WTC11 (cell line): ENCODE results near the gene CMTR1. TPM values are rescaled to one million over a fixed set of nuclear protein-coding genes. Genes with fewer than 3 reads are reported as not detected.

Source experiments
- ATAC-seq: fragments of 200-7000 bp; cut with Tn5 transposase; 2 replicates; pipeline ENCODE4 v1.10.0; 2021; ENCODE audit warnings: mild to moderate bottlenecking, moderate library complexity
- CTCF ChIA-PET: fragments of 300-600 bp; sonication (Branson Sonifier 250); formaldehyde crosslinking; loops from one replicate; lab custom pipeline; 2021; ENCODE audit warnings: antibody characterized with exemption; lab: Charles Lee
- POLR2A ChIA-PET: fragments of 350-600 bp; sonication (Branson Sonifier 250); formaldehyde crosslinking; loops from one replicate; lab custom pipeline; 2021; ENCODE audit warnings: antibody characterized with exemption; lab: Charles Lee
- DNase-seq: peaks from one replicate; pipeline ENCODE4 v3.0.0; 2021; ENCODE audit warnings: low spot score
- H3K27ac Mint-ChIP-seq: 2 replicates; pipeline ENCODE4 v1.8.0; 2021; ENCODE audit warnings: mixed read lengths
- H3K27me3 Mint-ChIP-seq: 2 replicates; pipeline ENCODE4 v1.8.0; 2021; ENCODE audit warnings: low read depth, mild to moderate bottlenecking, moderate library complexity, mixed read lengths
- H3K36me3 Mint-ChIP-seq: 2 replicates; pipeline ENCODE4 v1.8.0; 2021; ENCODE audit warnings: mixed read lengths
- H3K4me1 Mint-ChIP-seq: 2 replicates; pipeline ENCODE4 v1.8.0; 2022; ENCODE audit warnings: mixed read lengths
- H3K4me3 Mint-ChIP-seq: 2 replicates; pipeline ENCODE4 v1.8.0; 2021; ENCODE audit warnings: mild to moderate bottlenecking, moderate library complexity, mixed read lengths
- H3K9me3 Mint-ChIP-seq: 2 replicates; pipeline ENCODE4 v1.8.0; 2021; ENCODE audit warnings: mixed read lengths
- AR ChIP-seq: fragments of 250-450 bp; sonication (Bioruptor Pico); IDR thresholded peaks from 2 replicates; pipeline ENCODE4 v1.9.0; 2021; ENCODE audit warnings: mild to moderate bottlenecking
- ATF3 ChIP-seq: sonication (generic); formaldehyde crosslinking; conservative IDR thresholded peaks from 2 replicates; pipeline ENCODE4 v1.8.1; 2022; ENCODE audit warnings: mild to moderate bottlenecking, missing genetic modification reagents
- CREB1 ChIP-seq: sonication (generic); formaldehyde crosslinking; IDR thresholded peaks from 2 replicates; pipeline ENCODE4 v1.8.0; 2023; ENCODE audit warnings: mild to moderate bottlenecking, missing genetic modification reagents
- E2F5 ChIP-seq: sonication (generic); formaldehyde crosslinking; IDR thresholded peaks from 2 replicates; pipeline ENCODE4 v1.8.1; 2022; ENCODE audit warnings: mild to moderate bottlenecking, moderate library complexity, missing genetic modification reagents
- ELF4 ChIP-seq: sonication (generic); formaldehyde crosslinking; IDR thresholded peaks from 2 replicates; pipeline ENCODE4 v1.8.1; 2022; ENCODE audit warnings: low read depth, mild to moderate bottlenecking, moderate library complexity, missing genetic modification reagents
- FOXP1 ChIP-seq: sonication (generic); formaldehyde crosslinking; IDR thresholded peaks from 2 replicates; pipeline ENCODE4 v1.8.0; 2022; ENCODE audit warnings: missing genetic modification reagents, mild to moderate bottlenecking, moderate library complexity, borderline replicate concordance
- FOXP4 ChIP-seq: sonication (generic); formaldehyde crosslinking; IDR thresholded peaks from 2 replicates; pipeline ENCODE4 v1.8.0; 2022; ENCODE audit warnings: mild to moderate bottlenecking, missing genetic modification reagents
- GRHL2 ChIP-seq: fragments of 250-450 bp; sonication (Bioruptor Pico); IDR thresholded peaks from 2 replicates; pipeline ENCODE4 v1.8.0; 2022; ENCODE audit warnings: mild to moderate bottlenecking, moderate library complexity; ENCODE audit not compliant: insufficient replicate concordance, severe bottlenecking
- HMGXB4 ChIP-seq: sonication (generic); formaldehyde crosslinking; IDR thresholded peaks from 2 replicates; pipeline ENCODE4 v1.8.1; 2023; ENCODE audit warnings: mild to moderate bottlenecking, moderate library complexity, missing genetic modification reagents
- JUN ChIP-seq: sonication (generic); formaldehyde crosslinking; IDR thresholded peaks from 2 replicates; pipeline ENCODE4 v1.8.0; 2023; ENCODE audit warnings: mild to moderate bottlenecking, missing genetic modification reagents
- MLX ChIP-seq: sonication (generic); formaldehyde crosslinking; IDR thresholded peaks from 2 replicates; pipeline ENCODE4 v1.8.1; 2023; ENCODE audit warnings: mild to moderate bottlenecking, missing genetic modification reagents, moderate library complexity
- STAT6 ChIP-seq: sonication (generic); formaldehyde crosslinking; conservative IDR thresholded peaks from 2 replicates; pipeline ENCODE4 v1.8.1; 2023; ENCODE audit warnings: mild to moderate bottlenecking, low read depth, missing genetic modification reagents, moderate library complexity
- USF2 ChIP-seq: sonication (generic); formaldehyde crosslinking; IDR thresholded peaks from 2 replicates; pipeline ENCODE4 v1.8.1; 2023; ENCODE audit warnings: mild to moderate bottlenecking, missing genetic modification reagents, moderate library complexity
- ZNF281 ChIP-seq: sonication (generic); formaldehyde crosslinking; IDR thresholded peaks from 2 replicates; pipeline ENCODE4 v1.8.0; 2023; ENCODE audit warnings: mild to moderate bottlenecking, missing genetic modification reagents
- total RNA-seq: library from RNA; stranded (reverse); gene quantifications from 3 replicates; pipeline ENCODE4 v1.2.3, GENCODE V29; 2021

The CMTR1 gene
- total RNA-seq, 1 experiment from 2014 or later, result 38.6 TPM

- Mint-ChIP-seq H3K4me1 (peaks cover 6% of the 10 kb centered on the region), H3K9me3 (0 out of 2 replicates have a peak, but pooled peaks cover 6% of the 10 kb centered on the region), H3K4me3 (no peak overlapping the region), H3K36me3 (no peaks in the 10 kb centered on the region), H3K27ac (no peak overlapping the region), H3K27me3 (no peaks in the 10 kb centered on the region; the same call in 1 of the 2 replicates)
- CTCF ChIA-PET, result no interaction called here
- DNase-seq (no peak), ATAC-seq (no peak)
- TF ChIP-seq STAT6 (CRISPR knock-in tag), result no peak
- no peak for TF ChIP-seq E2F5 (CRISPR knock-in tag)
- no peak for TF ChIP-seq CREB1 (CRISPR knock-in tag)
- no peak for TF ChIP-seq HMGXB4
- TF ChIP-seq ELF4 (CRISPR knock-in tag), result no peak
- TF ChIP-seq ATF3 (CRISPR knock-in tag), result no peak
- TF ChIP-seq AR, result no peak
- no peak for TF ChIP-seq USF2
- TF ChIP-seq FOXP4 (CRISPR knock-in tag), result no peak
- TF ChIP-seq JUN (CRISPR knock-in tag), result no peak
- TF ChIP-seq MLX (CRISPR knock-in tag), result no peak
- no peak for TF ChIP-seq FOXP1 (CRISPR knock-in tag)
- POLR2A ChIA-PET, result no interaction called here
These were observed 89.8 kb downstream of the CMTR1 start for GRCh38 chr6:37522836-37523235.

GRCh38 chr6:37523412-37523811 lies 90.4 kb downstream of the CMTR1 start:
- Mint-ChIP-seq H3K27ac (no peak overlapping the region), H3K9me3 (0 out of 2 replicates have a peak, but pooled peaks cover 6% of the 10 kb centered on the region), H3K4me3 (no peak overlapping the region), H3K27me3 (no peaks in the 10 kb centered on the region; the same call in 1 of the 2 replicates), H3K36me3 (no peaks in the 10 kb centered on the region), H3K4me1 (peaks cover 6% of the 10 kb centered on the region)
- CTCF ChIA-PET, result no interaction called here
- POLR2A ChIA-PET, result no interaction called here
- DNase-seq (no peak), ATAC-seq (no peak)
- TF ChIP-seq E2F5 (CRISPR knock-in tag) (no peak), ZNF281 (CRISPR knock-in tag) (no peak), FOXP4 (CRISPR knock-in tag) (no peak), GRHL2 (CRISPR knock-in tag) (no peak)
